Mesenchymal stem cell (in vitro differentiated cells and primary cell): ENCODE results near the gene UPP2.

ENCODE experiments used
- DNase-seq: peaks from one replicate; pipeline ENCODE4 v3.0.0-alpha.2; 2013
- H2AFZ ChIP-seq: one replicate; pipeline ENCODE4 v1.6.1; 2013; ENCODE audit warnings: low read depth, mild to moderate bottlenecking, control low read depth, inconsistent platforms, low read length, moderate library complexity
- H2AK5ac ChIP-seq: 2 replicates; pipeline ENCODE4 v1.6.1; 2013; ENCODE audit warnings: low read length, moderate library complexity, mild to moderate bottlenecking, inconsistent platforms; ENCODE audit not compliant: severe bottlenecking
- H2BK120ac ChIP-seq: one replicate; pipeline ENCODE4 v1.6.1; 2013; ENCODE audit warnings: low read depth, mild to moderate bottlenecking, inconsistent platforms, low read length, moderate library complexity
- H2BK12ac ChIP-seq, 2 experiments: one replicate each; pipeline ENCODE4 v1.6.1; 2013; ENCODE audit warnings: inconsistent platforms in 2 of 2, low read length in 2 of 2, mild to moderate bottlenecking in 2 of 2, moderate library complexity in 2 of 2, control low read depth in 1 of 2
- H2BK15ac ChIP-seq: one replicate; pipeline ENCODE4 v1.6.1; 2013; ENCODE audit warnings: mild to moderate bottlenecking, low read depth, inconsistent platforms; ENCODE audit not compliant: poor library complexity, severe bottlenecking
- H2BK5ac ChIP-seq: 2 replicates; pipeline ENCODE4 v1.6.1; 2013; ENCODE audit warnings: low read depth, mild to moderate bottlenecking, low read length, control low read depth, inconsistent platforms; ENCODE audit not compliant: poor library complexity, severe bottlenecking
- H3K14ac ChIP-seq, 2 experiments: one replicate each; pipeline ENCODE4 v1.6.1; 2013; ENCODE audit warnings: inconsistent platforms in 2 of 2, low read length in 2 of 2, control low read depth in 1 of 2, mild to moderate bottlenecking in 1 of 2, moderate library complexity in 1 of 2
- H3K18ac ChIP-seq, 2 experiments: one replicate each; pipeline ENCODE4 v1.6.1; 2013; ENCODE audit warnings: inconsistent platforms in 2 of 2, low read length in 2 of 2, control low read depth in 1 of 2, low read depth in 1 of 2, mild to moderate bottlenecking in 1 of 2
- H3K23ac ChIP-seq, 2 experiments: one replicate each; pipeline ENCODE4 v1.6.1; 2013; ENCODE audit warnings: inconsistent platforms in 2 of 2, low read length in 2 of 2, mild to moderate bottlenecking in 2 of 2, moderate library complexity in 2 of 2, control low read depth in 1 of 2
- H3K27ac ChIP-seq: 2 replicates; pipeline ENCODE4 v1.5.1; 2013; ENCODE audit warnings: mild to moderate bottlenecking, moderate library complexity, low read length, control low read depth, inconsistent platforms; ENCODE audit not compliant: poor library complexity, severe bottlenecking
- H3K27me3 ChIP-seq, 2 experiments: 2 replicates each; pipeline versions ENCODE4 v1.6.1 to v1.7.0; 2013; ENCODE audit warnings: low read length in 2 of 2, mild to moderate bottlenecking in 2 of 2, moderate library complexity in 2 of 2, control low read depth in 1 of 2, inconsistent platforms in 1 of 2; ENCODE audit not compliant: control insufficient read depth in 1 of 2, insufficient read depth in 1 of 2
- H3K36me3 ChIP-seq, 2 experiments: 2 replicates each; pipeline versions ENCODE4 v1.6.1 to v1.7.0; 2013; ENCODE audit warnings: low read length in 2 of 2, control low read depth in 1 of 2, inconsistent platforms in 1 of 2, low read depth in 1 of 2, mild to moderate bottlenecking in 1 of 2; ENCODE audit not compliant: insufficient read depth in 2 of 2, control insufficient read depth in 1 of 2
- H3K4ac ChIP-seq, 2 experiments: one replicate each; pipeline ENCODE4 v1.6.1; 2013; ENCODE audit warnings: inconsistent platforms in 2 of 2, low read length in 2 of 2, mild to moderate bottlenecking in 2 of 2, moderate library complexity in 2 of 2, control low read depth in 1 of 2, low read depth in 1 of 2
- H3K4me1 ChIP-seq: 2 replicates; pipeline ENCODE4 v1.6.1; 2013; ENCODE audit warnings: low read depth, low read length, control low read depth; ENCODE audit not compliant: control insufficient read depth, insufficient read depth
- H3K4me2 ChIP-seq: 2 replicates; pipeline ENCODE4 v1.6.1; 2013; ENCODE audit warnings: low read length, mild to moderate bottlenecking, inconsistent platforms; ENCODE audit not compliant: poor library complexity, severe bottlenecking
- H3K4me3 ChIP-seq, 2 experiments: 2 replicates each; pipeline versions ENCODE4 v1.5.1 to v1.7.0; 2013; ENCODE audit warnings: low read length in 2 of 2, mild to moderate bottlenecking in 2 of 2, control low read depth in 1 of 2, low read depth in 1 of 2; ENCODE audit not compliant: insufficient read depth in 1 of 2
- H3K79me1 ChIP-seq: replicated peaks from 2 replicates; pipeline ENCODE4 v1.6.1; 2013; ENCODE audit warnings: mild to moderate bottlenecking, control low read depth, low read length, inconsistent platforms; ENCODE audit not compliant: poor library complexity, severe bottlenecking
- H3K9ac ChIP-seq: 2 replicates; pipeline ENCODE4 v1.7.0; 2013; ENCODE audit warnings: mild to moderate bottlenecking, low read length, moderate library complexity
- H3K9me3 ChIP-seq: 2 replicates; pipeline ENCODE4 v1.7.0; 2013; ENCODE audit warnings: mild to moderate bottlenecking, low read length; ENCODE audit not compliant: control insufficient read depth
- H4K8ac ChIP-seq: one replicate; pipeline ENCODE4 v1.6.1; 2013; ENCODE audit warnings: inconsistent platforms, mild to moderate bottlenecking, low read length, moderate library complexity
- H4K91ac ChIP-seq: one replicate; pipeline ENCODE4 v1.6.1; 2013; ENCODE audit warnings: mild to moderate bottlenecking, low read length, inconsistent platforms
- WGBS: methylation state at CpG from one replicate; pipeline ENCODE4 v1.1.7; 2013; ENCODE audit warnings: mixed read lengths; 5-methylcytosine and 5-hydroxymethylcytosine counted together

The UPP2 gene

DNA sequence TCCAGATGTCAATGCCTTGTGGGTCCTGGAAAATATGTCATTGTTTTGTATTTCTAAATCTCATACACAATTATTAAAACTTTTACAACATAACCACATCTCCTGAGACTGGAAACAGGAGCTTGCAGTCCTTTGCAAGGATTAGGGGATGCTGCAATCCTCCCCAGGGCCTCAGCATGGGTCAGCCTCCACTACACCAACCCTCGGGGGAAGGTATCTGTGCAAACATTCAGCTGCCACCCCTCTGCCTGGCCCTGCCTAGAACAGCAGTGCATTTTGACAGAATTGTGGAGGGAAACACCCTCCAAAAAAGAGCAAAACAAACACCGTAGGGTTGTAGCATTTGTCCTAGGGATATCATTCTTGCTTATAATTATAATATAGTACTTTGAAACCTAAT, 4.2 kb upstream of the UPP2 start:
- Histone ChIP-seq H3K14ac (no peak overlapping the region), H3K4me3 (no peak overlapping the region), H3K9me3 (no peaks in the 10 kb centered on the region), H2AK5ac (no peak overlapping the region), H2BK120ac (no peak overlapping the region), H3K18ac (no peak overlapping the region), H4K8ac (no peak overlapping the region), H3K36me3 (no peaks in the 10 kb centered on the region), H3K4me1 (peaks cover 2% of the 10 kb centered on the region), H2BK12ac (no peak overlapping the region), H2AFZ (no peak overlapping the region), H3K27me3 (no peaks in the 10 kb centered on the region), H3K9ac (no peak overlapping the region), H2BK5ac (no peak overlapping the region), H3K27ac (no peak overlapping the region), H4K91ac (no peak overlapping the region), H2BK15ac (no peak overlapping the region), H3K4me2 (no peak overlapping the region), H3K79me1 (no peaks in the 10 kb centered on the region), H3K23ac (no peak overlapping the region), H3K4ac (no peak overlapping the region)
- DNase-seq, result no peak
- WGBS, result 71% methylated on average over 1 of the region's 2 CpGs

- no peak overlapping the region for H2BK5ac ChIP-seq
- no peak overlapping the region for H3K4ac ChIP-seq
- H3K9me3 ChIP-seq, result no peaks in the 10 kb centered on the region
- H3K4me3 ChIP-seq, result no peak overlapping the region
- no peak overlapping the region for H2AK5ac ChIP-seq
- no peaks in the 10 kb centered on the region for H3K27me3 ChIP-seq
- H2BK120ac ChIP-seq, result no peak overlapping the region
- no peak overlapping the region for H2AFZ ChIP-seq
- no peaks in the 10 kb centered on the region for H3K79me1 ChIP-seq
- no peak for DNase-seq
- no peak overlapping the region for H3K4me2 ChIP-seq
- H3K23ac ChIP-seq, result no peak overlapping the region
- H3K18ac ChIP-seq, result no peak overlapping the region
- peaks cover 2% of the 10 kb centered on the region for H3K4me1 ChIP-seq
- H2BK12ac ChIP-seq, result no peak overlapping the region
- WGBS, result 88% methylated on average over 4 of the region's 4 CpGs
- no peak overlapping the region for H4K8ac ChIP-seq
- no peak overlapping the region for H3K27ac ChIP-seq
- no peaks in the 10 kb centered on the region for H3K36me3 ChIP-seq
- H4K91ac ChIP-seq, result no peak overlapping the region
- no peak overlapping the region for H2BK15ac ChIP-seq
- no peak overlapping the region for H3K9ac ChIP-seq
- H3K14ac ChIP-seq, result no peak overlapping the region
Observed at GRCh38 chr2:158098178-158098577, 3.5 kb upstream of the UPP2 start.

GRCh38 chr2:158099716-158100115, 2.0 kb upstream of the UPP2 start:
- no peak overlapping the region for H2BK120ac ChIP-seq
- H2BK5ac ChIP-seq, result no peak overlapping the region
- no peak overlapping the region for H3K27ac ChIP-seq
- no peak overlapping the region for H3K23ac ChIP-seq
- 87% methylated on average over 2 of the region's 3 CpGs for WGBS
- no peak overlapping the region for H3K4me3 ChIP-seq
- H3K4me1 ChIP-seq, result peaks cover 2% of the 10 kb centered on the region
- H3K27me3 ChIP-seq, result no peaks in the 10 kb centered on the region
- no peaks in the 10 kb centered on the region for H3K9me3 ChIP-seq
- H4K91ac ChIP-seq, result no peak overlapping the region
- H2AFZ ChIP-seq, result no peak overlapping the region
- H4K8ac ChIP-seq, result no peak overlapping the region
- no peak overlapping the region for H3K4me2 ChIP-seq
- no peaks in the 10 kb centered on the region for H3K79me1 ChIP-seq
- H3K4ac ChIP-seq, result no peak overlapping the region
- no peak for DNase-seq
- no peak overlapping the region for H2BK12ac ChIP-seq
- no peak overlapping the region for H2BK15ac ChIP-seq
- H3K14ac ChIP-seq, result no peak overlapping the region
- no peak overlapping the region for H2AK5ac ChIP-seq
- no peaks in the 10 kb centered on the region for H3K36me3 ChIP-seq
- peak overlapping the region; percentile 15 for H3K9ac ChIP-seq
- no peak overlapping the region for H3K18ac ChIP-seq

DNA sequence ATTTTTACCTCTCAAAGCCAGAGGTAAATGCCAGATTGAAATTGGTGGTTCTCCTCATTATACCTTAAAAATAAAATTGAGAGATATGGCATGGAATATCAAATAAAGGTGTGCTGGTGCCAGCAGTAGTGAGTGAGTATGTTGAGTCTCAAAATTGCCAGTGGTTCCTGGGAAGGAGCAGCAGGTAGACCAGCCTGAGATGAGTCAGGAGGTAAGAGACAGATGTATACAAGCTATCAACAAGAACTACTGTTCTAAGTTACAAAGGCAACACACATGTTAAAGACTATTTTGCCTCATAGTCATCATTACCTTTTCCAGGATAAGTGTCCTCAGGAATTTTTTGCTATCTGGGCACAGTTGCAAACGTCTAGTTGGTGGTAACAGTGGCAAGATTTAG, 1.3 kb upstream of the UPP2 start:
- H4K91ac ChIP-seq, result no peak overlapping the region
- no peak overlapping the region for H3K4me2 ChIP-seq
- no peak overlapping the region for H3K14ac ChIP-seq
- H2AK5ac ChIP-seq, result no peak overlapping the region
- no peak overlapping the region for H2BK15ac ChIP-seq
- H3K36me3 ChIP-seq, result no peaks in the 10 kb centered on the region
- no peak overlapping the region for H3K4me3 ChIP-seq
- no peak overlapping the region for H3K18ac ChIP-seq
- no peak overlapping the region for H2BK120ac ChIP-seq
- no peaks in the 10 kb centered on the region for H3K79me1 ChIP-seq
- H4K8ac ChIP-seq, result no peak overlapping the region
- DNase-seq, result no peak
- 50% methylated on average over 1 of the region's 1 CpG for WGBS
- no peak overlapping the region for H3K9ac ChIP-seq
- H3K27me3 ChIP-seq, result no peaks in the 10 kb centered on the region
- no peaks in the 10 kb centered on the region for H3K4me1 ChIP-seq
- H2BK12ac ChIP-seq, result no peak overlapping the region
- H3K27ac ChIP-seq, result no peak overlapping the region
- no peak overlapping the region for H3K4ac ChIP-seq
- H2AFZ ChIP-seq, result no peak overlapping the region
- H2BK5ac ChIP-seq, result no peak overlapping the region
- no peaks in the 10 kb centered on the region for H3K9me3 ChIP-seq
- H3K23ac ChIP-seq, result no peak overlapping the region
